22Rv1 (cell line): Measurements from ENCODE around the gene SIPA1L3.

ENCODE experiments used
- H3K27ac ChIP-seq: fragments of 450-650 bp; 2 replicates; pipeline ENCODE4 v1.5.1; 2017
- ZFX ChIP-seq: fragments of 450-650 bp; IDR thresholded peaks from 2 replicates; pipeline ENCODE4 v1.6.1; 2017; ENCODE audit warnings: antibody characterized with exemption, borderline replicate concordance
- TF ChIP-seq, protein P1 (sequence below): fragments of 450-650 bp; IDR thresholded peaks from 2 replicates; pipeline ENCODE4 v1.5.1; 2017; ENCODE audit warnings: mild to moderate bottlenecking

SIPA1L3 gene

DNA sequence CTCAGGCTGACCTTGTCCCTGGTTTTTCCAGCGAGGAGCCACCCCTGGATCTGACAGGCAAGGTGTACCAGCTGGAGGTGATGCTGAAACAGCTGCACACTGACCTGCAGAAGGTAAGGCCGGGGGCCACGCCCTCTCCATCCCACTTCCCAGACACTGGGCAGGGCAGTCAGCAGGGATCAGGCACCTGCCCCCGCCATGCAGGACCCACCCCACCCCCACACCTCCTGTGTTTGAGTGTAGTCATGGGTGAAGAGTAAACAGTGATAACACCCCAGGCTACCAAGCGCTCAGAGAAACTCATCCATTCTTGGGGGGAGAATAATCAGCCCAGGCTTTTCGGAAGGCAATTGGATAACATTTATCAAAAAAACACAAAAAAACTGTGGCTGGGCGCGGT, 297.1 kb downstream of the SIPA1L3 start:
- TF ChIP-seq, protein P1, sequence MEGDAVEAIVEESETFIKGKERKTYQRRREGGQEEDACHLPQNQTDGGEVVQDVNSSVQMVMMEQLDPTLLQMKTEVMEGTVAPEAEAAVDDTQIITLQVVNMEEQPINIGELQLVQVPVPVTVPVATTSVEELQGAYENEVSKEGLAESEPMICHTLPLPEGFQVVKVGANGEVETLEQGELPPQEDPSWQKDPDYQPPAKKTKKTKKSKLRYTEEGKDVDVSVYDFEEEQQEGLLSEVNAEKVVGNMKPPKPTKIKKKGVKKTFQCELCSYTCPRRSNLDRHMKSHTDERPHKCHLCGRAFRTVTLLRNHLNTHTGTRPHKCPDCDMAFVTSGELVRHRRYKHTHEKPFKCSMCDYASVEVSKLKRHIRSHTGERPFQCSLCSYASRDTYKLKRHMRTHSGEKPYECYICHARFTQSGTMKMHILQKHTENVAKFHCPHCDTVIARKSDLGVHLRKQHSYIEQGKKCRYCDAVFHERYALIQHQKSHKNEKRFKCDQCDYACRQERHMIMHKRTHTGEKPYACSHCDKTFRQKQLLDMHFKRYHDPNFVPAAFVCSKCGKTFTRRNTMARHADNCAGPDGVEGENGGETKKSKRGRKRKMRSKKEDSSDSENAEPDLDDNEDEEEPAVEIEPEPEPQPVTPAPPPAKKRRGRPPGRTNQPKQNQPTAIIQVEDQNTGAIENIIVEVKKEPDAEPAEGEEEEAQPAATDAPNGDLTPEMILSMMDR = no peak
- TF ChIP-seq ZFX = no peak
- H3K27ac ChIP-seq = no peak overlapping the region

DNA sequence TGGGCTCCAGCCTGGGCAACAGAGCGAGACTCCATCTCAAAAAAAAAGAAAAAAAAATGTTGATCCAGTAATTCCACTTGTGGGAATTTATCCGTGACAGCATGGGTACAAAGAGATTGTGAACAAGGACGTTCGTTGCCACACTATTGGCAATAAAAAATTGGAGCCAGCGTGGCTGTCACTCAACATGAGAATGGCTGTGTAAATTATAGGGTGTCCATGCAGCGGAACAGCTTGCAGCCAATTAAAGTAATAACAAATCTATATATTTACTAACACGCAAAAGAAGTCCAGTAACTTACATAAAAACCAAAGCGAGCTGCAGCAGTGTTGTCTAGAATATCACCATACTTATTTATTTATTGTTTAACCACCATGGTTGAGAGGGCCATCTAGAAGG, 297.7 kb downstream of the SIPA1L3 start:
- TF ChIP-seq ZFX = no peak
- TF ChIP-seq, protein P1 = no peak
- no peak overlapping the region for H3K27ac ChIP-seq

DNA sequence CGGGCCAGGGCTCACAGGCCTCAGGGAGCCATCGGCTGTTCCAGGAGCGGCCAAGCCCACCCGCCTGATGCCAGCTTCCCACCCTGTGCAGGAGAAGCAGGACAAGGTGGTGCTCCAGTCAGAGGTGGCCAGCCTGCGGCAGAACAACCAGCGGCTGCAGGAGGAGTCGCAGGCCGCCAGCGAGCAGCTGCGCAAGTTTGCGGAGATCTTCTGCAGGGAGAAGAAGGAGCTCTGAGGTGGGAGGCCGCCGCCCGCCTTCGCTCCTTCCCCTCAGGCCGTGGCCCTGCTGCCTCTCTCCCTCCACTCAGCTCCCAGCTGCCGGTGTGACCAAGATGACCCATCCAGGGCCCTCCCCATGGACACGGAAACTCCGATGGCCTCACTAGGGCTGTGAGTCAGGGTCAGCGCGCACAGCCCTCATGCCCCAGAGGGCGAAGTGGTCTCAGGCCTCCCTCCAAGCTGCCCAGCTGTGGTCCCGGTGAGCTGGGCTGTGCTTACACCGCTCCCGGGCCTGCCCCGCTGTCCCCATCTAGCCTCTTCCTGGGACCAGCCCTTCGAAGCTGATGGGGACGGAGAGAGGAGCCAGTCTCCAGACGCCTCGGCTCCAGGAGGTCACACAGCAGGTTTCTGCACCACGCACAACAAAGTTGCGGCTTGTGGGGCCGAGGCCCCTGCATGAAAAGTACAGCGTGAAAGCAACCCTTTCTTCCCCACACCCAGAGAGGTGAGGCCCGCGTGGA, 299.2 kb downstream of the SIPA1L3 start:
- TF ChIP-seq, protein P1 = no peak
- no peak for TF ChIP-seq ZFX
- no peak overlapping the region for H3K27ac ChIP-seq

DNA sequence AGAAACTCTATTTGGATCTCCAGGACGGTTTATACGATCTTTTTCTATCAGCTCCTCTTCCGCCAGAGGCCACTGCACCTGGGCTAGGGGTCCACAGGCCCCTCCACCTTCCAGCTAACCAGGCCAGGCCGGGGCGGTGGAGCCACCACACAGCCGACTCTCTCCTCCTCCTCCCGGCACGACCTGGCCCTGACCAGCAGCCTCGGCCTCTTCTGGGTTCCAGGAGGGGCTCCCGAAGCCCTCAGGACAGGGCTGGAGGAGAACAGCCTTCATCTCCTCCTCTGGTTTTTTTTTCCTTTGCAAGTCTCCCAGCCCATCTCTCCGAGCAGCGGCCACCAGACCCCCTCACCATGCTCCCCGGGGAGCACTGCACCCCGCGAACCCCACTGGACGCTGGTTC, 299.9 kb downstream of the SIPA1L3 start:
- no peak for TF ChIP-seq ZFX
- no peak overlapping the region for H3K27ac ChIP-seq

DNA sequence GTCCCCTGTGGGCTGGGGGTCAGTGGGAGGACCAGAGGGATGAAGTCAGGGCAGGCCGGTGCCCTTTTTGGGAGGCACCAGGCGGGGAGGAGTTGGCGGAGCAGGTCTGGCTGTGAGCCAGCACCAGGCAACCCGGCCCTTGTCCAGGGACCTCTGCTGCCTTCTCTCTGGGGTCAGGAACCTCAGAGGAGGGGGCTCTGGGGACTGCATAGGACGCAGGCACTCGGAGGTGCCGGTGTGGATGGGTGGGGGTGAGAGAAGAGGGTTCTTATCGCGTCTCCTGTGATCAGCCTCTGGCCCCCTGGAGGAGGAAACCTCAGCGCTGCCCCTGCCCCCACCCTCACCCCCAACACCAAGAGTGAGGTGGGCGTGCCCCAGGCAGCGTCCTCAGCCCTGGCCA, 300.5 kb downstream of the SIPA1L3 start:
- H3K27ac ChIP-seq = no peak overlapping the region
- TF ChIP-seq ZFX = no peak
- TF ChIP-seq, protein P1 = no peak

DNA sequence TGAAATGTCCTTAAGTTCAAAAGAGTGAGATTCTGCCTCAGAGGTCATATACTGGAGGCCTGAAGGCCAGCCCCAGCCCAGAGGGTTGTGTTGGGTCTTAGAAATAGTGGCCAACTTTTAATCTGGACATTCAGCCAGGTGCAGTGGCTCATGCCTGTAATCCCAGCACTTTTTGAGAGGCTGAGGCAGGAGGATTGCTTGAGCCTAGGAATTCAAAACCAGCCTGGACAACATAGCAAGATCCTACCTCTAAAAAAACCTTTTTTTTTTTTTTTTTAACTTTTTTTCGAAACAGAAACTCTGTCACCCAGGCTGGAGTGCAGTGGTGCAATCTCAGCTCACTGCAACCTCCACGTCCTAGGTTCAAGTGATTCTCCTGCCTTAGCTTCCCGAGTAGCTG, 301.6 kb downstream of the SIPA1L3 start:
- no peak overlapping the region for H3K27ac ChIP-seq
- no peak for TF ChIP-seq ZFX
- TF ChIP-seq, protein P1 = no peak

DNA sequence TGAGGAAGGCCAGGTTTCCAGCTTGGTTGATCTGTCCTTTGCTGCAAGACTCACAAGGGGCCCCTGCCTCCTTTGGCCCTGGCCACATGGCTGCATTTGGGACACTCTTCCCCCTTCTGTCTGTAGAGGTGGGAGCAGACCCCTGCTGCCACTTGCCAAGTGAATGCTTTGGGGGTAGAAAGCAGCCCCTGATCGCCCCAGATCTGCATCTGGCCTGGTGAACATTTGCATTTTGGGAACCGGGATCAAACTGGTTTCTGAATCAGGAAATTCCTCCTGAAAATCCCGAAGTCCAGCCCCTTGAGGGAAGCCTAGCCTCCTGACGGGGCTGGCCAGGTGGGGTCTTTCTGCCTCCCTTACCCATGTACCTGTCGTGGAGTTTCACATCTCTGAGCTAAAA, 302.1 kb downstream of the SIPA1L3 start:
- no peak overlapping the region for H3K27ac ChIP-seq

More for the DNA sequence above, 302.1 kb downstream of the SIPA1L3 start:
- TF ChIP-seq ZFX = no peak
- TF ChIP-seq, protein P1 = no peak
